ENCODE measurements around the gene PPIG.
"Not testable (repeated sequence)": the region's sequence is repeated elsewhere in the genome, so short reads cannot be mapped to it uniquely, and the experiment has no call there.

PPIG gene

GRCh38 chr2:169590804-169591203 is 6.7 kb downstream of the PPIG start:
- H2AFZ ChIP-seq (ENCODE audit: low read length, unreplicated experiment): no peak overlapping the region
- peaks cover 7% of the 10 kb centered on the region for H3K4me1 ChIP-seq (ENCODE audit: control insufficient read depth, insufficient read depth, low read length, unreplicated experiment)
- no peaks in the 10 kb centered on the region for H3K36me3 ChIP-seq (ENCODE audit: insufficient read depth, low read length)
- peaks cover 93% of the 10 kb centered on the region for H3K79me2 ChIP-seq (ENCODE audit: control insufficient read depth, insufficient read depth, low read length, unreplicated experiment)
- no peaks in the 10 kb centered on the region for H3K27me3 ChIP-seq (ENCODE audit: insufficient read depth, low read length)
- no peak overlapping the region for H3K27ac ChIP-seq (ENCODE audit: low read depth, low read length)
- no peak overlapping the region for H3K4me3 ChIP-seq (ENCODE audit: low read depth, low read length)

GRCh38 chr2:169596546-169596945 is 12.4 kb downstream of the PPIG start:
- not testable (repeated sequence) for H3K27ac ChIP-seq (ENCODE audit: low read depth, low read length); H3K4me1 ChIP-seq (ENCODE audit: control insufficient read depth, insufficient read depth, low read length, unreplicated experiment); H2AFZ ChIP-seq (ENCODE audit: low read length, unreplicated experiment); H3K27me3 ChIP-seq (ENCODE audit: insufficient read depth, low read length); H3K4me3 ChIP-seq (ENCODE audit: low read depth, low read length); H3K36me3 ChIP-seq (ENCODE audit: insufficient read depth, low read length)
- H3K79me2 ChIP-seq (ENCODE audit: control insufficient read depth, insufficient read depth, low read length, unreplicated experiment): peaks cover 85% of the 10 kb centered on the region

- H3K4me1 ChIP-seq (ENCODE audit: control insufficient read depth, insufficient read depth, low read length, unreplicated experiment): no peaks in the 10 kb centered on the region
- H3K4me3 ChIP-seq (ENCODE audit: low read depth, low read length): no peak overlapping the region
- peaks cover 82% of the 10 kb centered on the region for H3K79me2 ChIP-seq (ENCODE audit: control insufficient read depth, insufficient read depth, low read length, unreplicated experiment)
- no peaks in the 10 kb centered on the region; the same call in 1 of the 2 replicates for H3K36me3 ChIP-seq (ENCODE audit: insufficient read depth, low read length)
- H3K27me3 ChIP-seq (ENCODE audit: insufficient read depth, low read length): no peaks in the 10 kb centered on the region
- no peak overlapping the region for H2AFZ ChIP-seq (ENCODE audit: low read length, unreplicated experiment)
- H3K27ac ChIP-seq (ENCODE audit: low read depth, low read length): no peak overlapping the region
Measured at GRCh38 chr2:169598982-169599381, 14.8 kb downstream of the PPIG start.

GRCh38 chr2:169599568-169599967 is 15.4 kb downstream of the PPIG start:
- H3K79me2 ChIP-seq (ENCODE audit: control insufficient read depth, insufficient read depth, low read length, unreplicated experiment): peaks cover 77% of the 10 kb centered on the region
- no peaks in the 10 kb centered on the region; the same call in 1 of the 2 replicates for H3K36me3 ChIP-seq (ENCODE audit: insufficient read depth, low read length)
- H3K27ac ChIP-seq (ENCODE audit: low read depth, low read length): no peak overlapping the region
- no peaks in the 10 kb centered on the region for H3K4me1 ChIP-seq (ENCODE audit: control insufficient read depth, insufficient read depth, low read length, unreplicated experiment)
- no peak overlapping the region for H2AFZ ChIP-seq (ENCODE audit: low read length, unreplicated experiment)
- no peak overlapping the region for H3K4me3 ChIP-seq (ENCODE audit: low read depth, low read length)
- H3K27me3 ChIP-seq (ENCODE audit: insufficient read depth, low read length): no peaks in the 10 kb centered on the region

GRCh38 chr2:169609264-169609663 is 25.1 kb downstream of the PPIG start:
- Histone ChIP-seq H3K79me2 (ENCODE audit: control insufficient read depth, insufficient read depth, low read length, unreplicated experiment) (no peaks in the 10 kb centered on the region), H3K4me3 (ENCODE audit: low read depth, low read length) (no peak overlapping the region), H3K36me3 (ENCODE audit: insufficient read depth, low read length) (peaks cover 46% of the 10 kb centered on the region)

GRCh38 chr2:169613876-169614275 is 29.7 kb downstream of the PPIG start:
- peaks cover 64% of the 10 kb centered on the region for H3K36me3 ChIP-seq (ENCODE audit: insufficient read depth, low read length)
- peaks cover 17% of the 10 kb centered on the region for H3K79me2 ChIP-seq (ENCODE audit: control insufficient read depth, insufficient read depth, low read length, unreplicated experiment)
- no peak overlapping the region for H3K27ac ChIP-seq (ENCODE audit: low read depth, low read length)

More at GRCh38 chr2:169609264-169609663, 25.1 kb downstream of the PPIG start:
- Histone ChIP-seq H3K27me3 (ENCODE audit: insufficient read depth, low read length) (no peaks in the 10 kb centered on the region), H2AFZ (ENCODE audit: low read length, unreplicated experiment) (no peak overlapping the region), H3K27ac (ENCODE audit: low read depth, low read length) (no peak overlapping the region), H3K4me1 (ENCODE audit: control insufficient read depth, insufficient read depth, low read length, unreplicated experiment) (no peaks in the 10 kb centered on the region)

GRCh38 chr2:169615982-169616381 is 31.8 kb downstream of the PPIG start:
- not testable (repeated sequence) for H3K27ac ChIP-seq (ENCODE audit: low read depth, low read length); H3K27me3 ChIP-seq (ENCODE audit: insufficient read depth, low read length); H3K4me1 ChIP-seq (ENCODE audit: control insufficient read depth, insufficient read depth, low read length, unreplicated experiment); H3K4me3 ChIP-seq (ENCODE audit: low read depth, low read length); H2AFZ ChIP-seq (ENCODE audit: low read length, unreplicated experiment)
- Histone ChIP-seq H3K36me3 (ENCODE audit: insufficient read depth, low read length) (peaks cover 49% of the 10 kb centered on the region), H3K79me2 (ENCODE audit: control insufficient read depth, insufficient read depth, low read length, unreplicated experiment) (peaks cover 17% of the 10 kb centered on the region)

More at GRCh38 chr2:169613876-169614275, 29.7 kb downstream of the PPIG start:
- no peak overlapping the region for H2AFZ ChIP-seq (ENCODE audit: low read length, unreplicated experiment)
- no peaks in the 10 kb centered on the region for H3K4me1 ChIP-seq (ENCODE audit: control insufficient read depth, insufficient read depth, low read length, unreplicated experiment)
- H3K4me3 ChIP-seq (ENCODE audit: low read depth, low read length): no peak overlapping the region
- no peaks in the 10 kb centered on the region for H3K27me3 ChIP-seq (ENCODE audit: insufficient read depth, low read length)

GRCh38 chr2:169619946-169620345 is 35.8 kb downstream of the PPIG start:
- H3K27me3 ChIP-seq (ENCODE audit: insufficient read depth, low read length): no peaks in the 10 kb centered on the region
- no peak overlapping the region for H3K27ac ChIP-seq (ENCODE audit: low read depth, low read length)
- H3K4me1 ChIP-seq (ENCODE audit: control insufficient read depth, insufficient read depth, low read length, unreplicated experiment): no peaks in the 10 kb centered on the region
- no peak overlapping the region for H3K4me3 ChIP-seq (ENCODE audit: low read depth, low read length)
- peaks cover 17% of the 10 kb centered on the region for H3K79me2 ChIP-seq (ENCODE audit: control insufficient read depth, insufficient read depth, low read length, unreplicated experiment)
- H3K36me3 ChIP-seq (ENCODE audit: insufficient read depth, low read length): peaks cover 31% of the 10 kb centered on the region
- no peak overlapping the region for H2AFZ ChIP-seq (ENCODE audit: low read length, unreplicated experiment)

GRCh38 chr2:169620509-169620908 is 36.4 kb downstream of the PPIG start:
- H3K27ac ChIP-seq (ENCODE audit: low read depth, low read length): no peak overlapping the region
- H3K79me2 ChIP-seq (ENCODE audit: control insufficient read depth, insufficient read depth, low read length, unreplicated experiment): peaks cover 13% of the 10 kb centered on the region
- peaks cover 25% of the 10 kb centered on the region for H3K36me3 ChIP-seq (ENCODE audit: insufficient read depth, low read length)
- H3K4me1 ChIP-seq (ENCODE audit: control insufficient read depth, insufficient read depth, low read length, unreplicated experiment): no peaks in the 10 kb centered on the region
- H3K27me3 ChIP-seq (ENCODE audit: insufficient read depth, low read length): no peaks in the 10 kb centered on the region
- H3K4me3 ChIP-seq (ENCODE audit: low read depth, low read length): no peak overlapping the region
- no peak overlapping the region for H2AFZ ChIP-seq (ENCODE audit: low read length, unreplicated experiment)

- peaks cover 11% of the 10 kb centered on the region for H3K36me3 ChIP-seq (ENCODE audit: insufficient read depth, low read length)
Measured at GRCh38 chr2:169623235-169623634, 39.1 kb downstream of the PPIG start.

GRCh38 chr2:169625781-169626180 is 41.6 kb downstream of the PPIG start:
- Histone ChIP-seq H3K4me3 (ENCODE audit: low read depth, low read length) (no peak overlapping the region), H3K79me2 (ENCODE audit: control insufficient read depth, insufficient read depth, low read length, unreplicated experiment) (no peaks in the 10 kb centered on the region), H3K4me1 (ENCODE audit: control insufficient read depth, insufficient read depth, low read length, unreplicated experiment) (no peaks in the 10 kb centered on the region), H3K27ac (ENCODE audit: low read depth, low read length) (no peak overlapping the region), H3K27me3 (ENCODE audit: insufficient read depth, low read length) (no peaks in the 10 kb centered on the region), H3K36me3 (ENCODE audit: insufficient read depth, low read length) (peaks cover 18% of the 10 kb centered on the region), H2AFZ (ENCODE audit: low read length, unreplicated experiment) (no peak overlapping the region)

More at GRCh38 chr2:169623235-169623634, 39.1 kb downstream of the PPIG start:
- H3K27ac ChIP-seq (ENCODE audit: low read depth, low read length): no peak overlapping the region
- peaks cover 3% of the 10 kb centered on the region for H3K79me2 ChIP-seq (ENCODE audit: control insufficient read depth, insufficient read depth, low read length, unreplicated experiment)
- no peak overlapping the region for H3K4me3 ChIP-seq (ENCODE audit: low read depth, low read length)
- H3K4me1 ChIP-seq (ENCODE audit: control insufficient read depth, insufficient read depth, low read length, unreplicated experiment): no peaks in the 10 kb centered on the region
- no peaks in the 10 kb centered on the region for H3K27me3 ChIP-seq (ENCODE audit: insufficient read depth, low read length)
- no peak overlapping the region for H2AFZ ChIP-seq (ENCODE audit: low read length, unreplicated experiment)
